ENCODE data around the gene CPNE1.
"Not testable (repeated sequence)": the region's sequence is repeated elsewhere in the genome, so short reads cannot be mapped to it uniquely, and the experiment has no call there.

CPNE1 gene

DNA sequence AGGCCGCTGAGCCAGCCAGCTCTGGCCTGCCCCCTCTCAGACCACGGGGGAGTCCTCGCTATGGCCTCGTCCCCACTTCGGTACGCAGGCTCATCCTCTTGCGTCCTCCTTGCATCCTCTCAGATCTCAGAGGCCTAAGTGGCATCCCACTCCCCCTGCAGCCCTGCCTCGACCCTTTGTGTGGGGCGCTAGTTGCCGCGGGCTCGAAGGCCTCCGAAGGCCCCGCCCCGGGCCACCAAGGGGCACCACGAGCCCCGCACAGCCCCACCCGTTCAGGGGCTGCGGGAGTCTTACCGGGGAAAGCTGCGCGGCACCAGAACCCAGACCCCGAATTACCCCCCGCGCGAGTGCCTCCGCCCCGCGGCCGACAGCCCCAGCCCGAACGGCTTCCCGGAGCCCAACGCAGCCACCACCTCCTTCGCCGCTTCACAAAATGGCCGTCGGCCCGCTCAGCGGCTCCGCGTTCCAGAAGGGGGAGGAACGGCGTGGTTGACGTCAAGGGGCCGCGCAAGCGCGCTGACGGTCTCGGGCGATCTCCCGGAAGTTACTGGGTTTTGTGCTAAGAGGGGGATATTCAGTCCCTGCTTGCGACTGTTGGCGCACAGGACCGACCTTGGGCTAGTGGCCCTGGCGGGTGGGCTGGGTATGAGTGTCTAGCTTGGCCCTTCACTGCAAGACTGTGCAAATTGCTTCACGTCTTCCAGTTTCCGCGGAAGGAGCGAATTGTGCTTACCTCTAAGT, at the start of gene CPNE1, which contains the start of gene RBM12:
CPNE1 (minus strand) TSS at position 435 of the 741 bp plus-strand sequence. CDS start 31,977 bp downstream, outside the sequence.
RBM12 (minus strand) TSS at position 435 of the 741 bp plus-strand sequence. CDS start 9,578 bp downstream, outside the sequence.
- peak; percentile 97 for DNase-seq (ENCODE audit: low read depth)

DNA sequence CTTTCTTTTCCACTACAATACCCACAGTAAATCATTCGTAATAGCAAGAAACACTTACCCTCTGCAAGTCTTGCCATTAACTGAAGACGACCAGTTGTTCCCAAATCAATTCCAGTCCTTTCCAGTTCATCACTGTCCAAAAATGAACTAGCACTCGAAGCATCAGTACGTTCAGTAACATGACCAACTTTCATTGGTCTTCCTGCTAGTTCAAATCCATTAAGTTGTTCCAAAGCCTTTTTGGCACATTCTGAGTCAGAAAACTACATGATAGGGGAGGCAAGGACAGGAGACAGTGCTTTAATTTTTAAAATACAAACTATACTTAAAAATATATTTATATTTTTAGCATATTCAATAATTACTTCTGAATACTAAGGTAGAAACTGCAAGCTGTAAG, 49.4 kb upstream of the CPNE1 start:
- no peak for DNase-seq (ENCODE audit: low read depth)

DNA sequence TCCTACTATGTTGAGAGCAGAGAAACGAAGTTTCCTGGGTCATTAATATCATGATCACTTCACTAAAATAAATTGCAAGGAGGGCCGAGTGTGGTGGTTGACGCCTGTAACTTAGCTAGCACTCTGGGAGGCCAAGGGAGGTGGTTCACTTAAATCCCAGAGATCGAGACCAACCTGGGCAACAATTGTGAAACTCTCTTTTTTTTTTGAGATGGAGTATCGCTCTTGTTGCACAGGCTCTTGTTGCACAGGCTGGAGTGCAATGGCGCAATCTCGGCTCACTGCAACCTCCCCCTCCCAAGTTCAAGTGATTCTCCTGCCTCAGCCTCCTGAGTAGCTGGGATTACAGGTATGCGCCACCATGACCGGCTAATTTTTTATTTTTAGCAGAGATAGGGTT, 48.4 kb upstream of the CPNE1 start:
- DNase-seq (ENCODE audit: low read depth), result not testable (repeated sequence)

DNA sequence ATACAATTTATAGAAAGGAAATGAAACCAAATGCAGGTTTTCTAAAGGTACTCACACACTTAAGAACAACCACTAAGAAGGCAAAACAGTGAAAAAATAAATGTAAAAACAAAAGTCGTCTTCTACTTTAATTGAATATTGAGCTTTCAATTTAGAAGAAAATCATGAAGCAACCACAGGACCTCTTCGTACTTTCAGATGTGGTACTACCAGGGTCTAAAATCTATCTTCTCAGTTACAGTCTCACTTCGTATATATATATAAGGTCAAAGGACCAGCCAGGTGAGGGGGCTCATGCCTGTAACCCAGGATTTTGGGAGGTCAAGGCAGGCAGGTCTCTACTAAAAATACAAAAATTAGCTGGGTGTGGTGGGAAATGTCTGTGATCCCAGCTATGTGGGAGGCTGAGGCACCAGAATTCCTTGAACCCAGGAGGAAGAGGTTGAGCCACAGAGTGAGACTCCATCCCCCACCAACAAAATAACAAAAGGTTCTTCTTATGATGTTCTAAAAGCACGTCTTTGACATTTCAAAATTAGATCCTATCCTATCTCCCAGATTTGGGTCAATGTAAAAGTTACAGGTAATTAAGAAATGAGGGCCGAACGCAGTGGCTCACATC, 47.0 kb upstream of the CPNE1 start:
- DNase-seq (ENCODE audit: low read depth), result no peak

GRCh38 chr20:35710884-35711587, 46.3 kb upstream of the CPNE1 start:
- no peak for DNase-seq (ENCODE audit: low read depth)

DNA sequence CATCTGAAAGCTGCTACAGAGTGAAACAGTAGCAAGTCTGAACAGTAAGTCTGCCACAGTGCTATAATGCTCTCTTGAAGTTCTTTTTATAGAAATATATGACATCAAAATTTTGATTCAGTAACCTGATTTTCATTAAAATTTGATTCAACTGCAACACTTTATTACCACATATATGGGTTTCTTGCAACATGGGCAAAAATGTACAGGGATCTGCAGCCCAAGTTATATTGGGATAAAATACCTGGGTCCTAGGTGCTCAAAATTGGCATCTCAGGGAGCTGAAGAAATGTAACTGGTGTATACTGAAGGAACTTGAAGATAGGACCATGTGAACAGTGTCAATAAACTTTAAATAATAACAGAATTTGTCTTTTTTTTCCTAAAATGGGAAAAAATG, 45.3 kb upstream of the CPNE1 start:
- DNase-seq (ENCODE audit: low read depth), result no peak

GRCh38 chr20:35709259-35709658, 44.6 kb upstream of the CPNE1 start:
- DNase-seq (ENCODE audit: low read depth), result peak; percentile 8

- DNase-seq (ENCODE audit: low read depth), result peak; percentile 6
Observed at GRCh38 chr20:35708502-35708901, 43.8 kb upstream of the CPNE1 start.

GRCh38 chr20:35706591-35707529, 42.2 kb upstream of the CPNE1 start:
- peak; percentile 2 for DNase-seq (ENCODE audit: low read depth)

GRCh38 chr20:35705894-35706293, 41.2 kb upstream of the CPNE1 start:
- DNase-seq (ENCODE audit: low read depth), result peak; percentile 0

- no peak for DNase-seq (ENCODE audit: low read depth)
Observed at GRCh38 chr20:35704514-35705261, 40.0 kb upstream of the CPNE1 start.

GRCh38 chr20:35702824-35703695, 38.4 kb upstream of the CPNE1 start:
- DNase-seq (ENCODE audit: low read depth), result peak; percentile 31

DNA sequence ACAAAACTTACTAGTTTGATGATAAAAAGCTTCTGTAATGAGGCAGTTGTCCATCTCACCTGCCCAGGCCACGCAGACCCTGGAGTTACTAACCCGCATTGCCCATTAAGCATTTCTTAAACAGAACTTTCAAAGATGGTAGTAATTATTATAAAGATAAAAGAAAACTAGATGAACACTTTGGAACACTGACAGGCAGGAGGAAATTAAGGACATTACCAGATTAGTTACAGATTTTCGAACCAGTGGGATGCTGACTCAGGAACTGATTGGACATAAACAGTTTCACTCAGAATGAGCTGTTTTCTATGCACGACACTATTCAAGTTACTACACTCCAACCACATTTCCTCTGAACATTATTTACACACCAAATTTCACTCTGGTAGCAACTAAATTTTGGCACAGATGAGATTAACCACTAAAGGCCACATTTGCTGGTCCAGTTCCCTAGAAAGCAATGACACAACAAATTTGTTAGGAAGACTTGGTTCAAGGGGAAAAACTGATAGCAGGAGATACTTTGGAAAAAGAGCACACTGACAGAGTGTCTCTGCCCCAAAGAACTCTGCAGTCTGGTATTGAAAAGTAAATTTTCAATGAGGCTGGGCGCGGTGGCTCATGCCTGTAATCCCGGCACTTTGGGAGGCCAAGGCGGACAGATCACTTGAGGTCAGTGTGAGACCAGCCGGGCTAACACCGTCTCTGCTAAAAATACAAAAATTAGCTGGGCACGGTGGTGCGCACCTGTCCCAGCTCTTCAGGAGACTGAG, 37.5 kb upstream of the CPNE1 start:
- peak; percentile 72 for DNase-seq (ENCODE audit: low read depth)

- DNase-seq (ENCODE audit: low read depth), result peak; percentile 44
Observed at GRCh38 chr20:35700625-35701148, 36.0 kb upstream of the CPNE1 start.

- no peak for DNase-seq (ENCODE audit: low read depth)
Observed at GRCh38 chr20:35699957-35700624, 35.4 kb upstream of the CPNE1 start.

DNA sequence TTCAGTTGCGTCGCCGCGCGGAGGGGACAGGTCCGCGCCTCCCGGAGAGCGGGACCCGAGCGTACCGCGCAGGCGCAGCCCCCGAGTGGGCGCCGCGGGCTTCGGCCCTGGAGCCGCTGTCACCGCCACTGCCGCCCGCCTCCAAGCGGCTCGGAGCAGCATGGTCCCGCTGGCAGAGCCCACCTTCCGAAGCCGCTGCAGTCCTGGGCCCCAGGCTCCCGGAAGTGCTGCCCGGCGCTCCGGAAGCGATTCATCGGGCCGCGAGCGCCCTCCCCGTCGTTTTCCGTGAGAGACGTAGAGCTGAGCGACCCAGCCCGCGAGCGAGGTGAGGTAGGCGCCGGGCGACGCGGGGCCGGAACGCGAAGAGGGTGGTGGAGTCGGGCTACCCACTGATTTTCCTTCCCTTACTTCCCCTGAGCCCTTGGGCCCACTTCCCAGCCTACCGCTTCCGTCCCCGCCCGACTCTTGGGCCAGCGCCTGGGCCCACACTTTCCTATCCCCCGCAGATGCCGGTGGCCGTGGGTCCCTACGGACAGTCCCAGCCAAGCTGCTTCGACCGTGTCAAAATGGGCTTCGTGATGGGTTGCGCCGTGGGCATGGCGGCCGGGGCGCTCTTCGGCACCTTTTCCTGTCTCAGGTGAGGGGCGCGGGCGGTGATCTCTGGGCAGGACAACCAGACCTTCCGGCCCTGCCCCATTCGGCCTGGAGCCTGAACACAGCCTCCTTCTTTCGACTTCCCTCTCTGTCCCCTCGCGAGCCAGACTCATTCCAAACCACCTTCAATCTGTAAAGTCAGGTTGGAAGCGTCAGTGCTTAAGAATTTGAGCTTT, 34.6 kb upstream of the CPNE1 start, which contains the start of the genes NFS1 and ROMO1:
NFS1 (minus strand) TSS at position 226 of the 830 bp plus-strand sequence; CDS start at position 162, 64 bp downstream.
ROMO1 (plus strand) TSS at position 279 of the 830 bp plus-strand sequence; CDS start at position 507, 228 bp downstream.
- DNase-seq (ENCODE audit: low read depth), result peak; percentile 93

All from ELR (cell line).